NCI-H69 (cell line): ENCODE measurements around the gene RNF225.
"Not testable (repeated sequence)": the region's sequence is repeated elsewhere in the genome, so short reads cannot be mapped to it uniquely, and the experiment has no call there.

ENCODE experiments used
- DNase-seq: peaks from one replicate; lab custom pipeline; 2025; lab: John Stamatoyannopoulos, UW

RNF225 gene

DNA sequence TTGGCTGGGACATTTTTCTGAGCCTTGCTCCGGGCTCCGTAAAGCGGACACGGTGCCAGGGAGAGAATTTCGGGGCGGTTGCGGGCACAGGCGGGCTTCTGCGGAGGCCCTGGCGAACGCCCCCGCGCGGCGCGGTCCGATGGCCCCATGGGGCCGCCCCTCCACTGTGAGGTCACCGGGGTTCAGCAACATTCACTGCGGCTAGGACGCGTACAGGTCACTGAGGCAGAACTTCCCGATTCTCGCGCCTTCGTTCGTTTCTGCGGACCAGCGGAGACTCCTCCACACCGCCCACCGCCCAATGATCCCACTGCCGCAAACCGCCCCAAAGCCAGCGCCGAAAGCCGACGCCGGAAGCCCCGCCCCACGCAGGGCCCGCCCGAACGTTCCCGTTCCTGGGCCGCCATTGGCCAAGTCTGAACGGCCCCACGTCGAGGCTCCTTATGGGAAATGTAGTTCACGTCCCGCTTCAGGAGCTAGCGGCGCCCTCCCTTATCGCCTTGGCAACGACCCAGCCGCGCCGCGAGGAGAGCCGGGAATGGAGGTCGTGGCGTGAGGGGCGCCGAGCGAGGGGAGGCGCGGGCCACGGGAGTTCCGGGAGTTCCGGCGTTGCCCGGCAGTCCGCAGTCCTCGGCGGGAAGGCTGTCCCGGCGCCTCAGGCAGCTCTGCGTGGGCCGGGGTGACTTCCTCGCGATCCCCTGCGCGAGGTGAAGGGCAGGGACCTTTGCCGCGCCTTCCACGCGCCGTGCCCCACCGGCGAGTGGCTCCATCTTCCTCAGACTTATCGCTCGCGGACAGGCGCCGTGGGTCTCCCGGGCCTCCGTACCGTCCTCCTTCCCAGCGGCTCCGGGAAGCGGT lies 12.9 kb downstream of the RNF225 start, which contains the start of gene ZNF584:
TSS of gene ZNF584 (plus strand) at position 498 of the 858 bp plus-strand sequence. CDS start 499 bp downstream, outside the sequence.
- peak; percentile 99 for DNase-seq

DNA sequence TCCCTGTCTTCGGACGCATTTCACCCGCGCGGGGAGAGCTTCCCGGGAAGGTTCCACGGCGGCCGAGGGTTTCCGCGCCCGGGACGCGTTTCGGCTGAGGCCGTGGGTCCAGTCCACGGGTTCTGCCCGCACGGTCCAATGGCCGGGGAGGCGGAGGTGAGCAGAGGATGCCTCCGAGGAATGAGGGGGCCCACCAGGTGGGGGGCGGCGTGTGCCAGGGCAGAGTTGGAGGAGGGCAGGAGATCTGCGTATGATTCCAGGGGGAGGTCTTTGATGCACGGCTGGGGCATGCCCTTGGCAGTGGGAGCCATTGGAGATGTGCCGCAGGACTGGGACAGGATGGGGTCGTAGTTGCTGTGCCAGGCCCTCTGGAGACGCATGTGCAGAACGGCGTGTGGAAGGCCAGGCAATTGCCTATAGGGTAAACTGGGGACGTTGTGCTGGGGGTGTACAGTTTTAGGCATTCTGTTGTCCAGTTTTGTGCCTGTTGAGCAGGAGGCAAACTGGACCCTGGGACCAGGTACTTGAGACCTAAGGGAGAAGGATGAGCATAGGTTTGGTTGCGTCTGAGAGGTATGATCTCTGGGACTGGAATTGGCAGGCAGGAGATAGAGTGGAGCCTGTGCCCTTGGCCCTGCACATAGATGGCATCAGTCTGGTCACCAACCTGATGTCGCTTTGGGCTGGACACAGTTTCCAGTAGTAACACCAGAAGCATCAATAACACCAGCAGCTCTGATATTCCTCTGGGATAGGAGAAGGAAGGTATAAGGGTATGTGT lies 13.7 kb downstream of the RNF225 start:
- DNase-seq = peak; percentile 66

DNA sequence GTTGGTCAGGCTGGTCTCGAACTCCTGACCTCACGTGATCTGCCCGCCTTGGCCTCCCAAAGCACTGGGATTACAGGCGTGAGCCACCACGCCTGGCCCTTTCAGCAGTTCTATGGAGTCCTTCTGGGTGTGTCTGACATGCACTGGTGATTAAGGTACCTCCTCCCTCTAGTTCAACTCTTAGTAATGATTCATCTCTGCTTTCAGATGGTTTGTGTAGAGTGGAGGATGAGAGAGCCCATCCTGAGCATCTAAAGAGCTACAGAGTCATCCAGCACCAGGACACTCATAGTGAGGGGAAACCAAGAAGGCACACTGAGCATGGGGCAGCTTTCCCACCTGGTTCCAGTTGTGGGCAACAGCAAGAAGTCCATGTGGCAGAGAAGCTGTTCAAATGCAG lies 21.1 kb downstream of the RNF225 start:
- no peak for DNase-seq

DNA sequence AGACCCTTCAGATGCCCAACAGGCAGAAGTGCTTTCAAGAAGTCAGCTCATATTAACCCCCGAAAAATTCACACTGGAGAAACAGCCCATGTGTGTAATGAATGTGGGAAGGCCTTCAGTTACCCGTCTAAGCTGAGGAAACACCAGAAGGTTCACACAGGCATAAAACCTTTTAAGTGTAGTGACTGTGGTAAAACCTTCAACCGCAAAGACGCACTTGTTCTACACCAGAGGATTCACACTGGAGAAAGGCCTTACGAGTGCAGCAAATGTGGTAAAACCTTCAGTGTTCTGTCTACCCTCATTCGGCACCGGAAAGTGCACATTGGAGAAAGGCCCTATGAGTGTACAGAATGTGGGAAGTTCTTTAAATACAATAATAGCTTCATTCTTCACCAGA lies 21.6 kb downstream of the RNF225 start:
- DNase-seq = no peak

DNA sequence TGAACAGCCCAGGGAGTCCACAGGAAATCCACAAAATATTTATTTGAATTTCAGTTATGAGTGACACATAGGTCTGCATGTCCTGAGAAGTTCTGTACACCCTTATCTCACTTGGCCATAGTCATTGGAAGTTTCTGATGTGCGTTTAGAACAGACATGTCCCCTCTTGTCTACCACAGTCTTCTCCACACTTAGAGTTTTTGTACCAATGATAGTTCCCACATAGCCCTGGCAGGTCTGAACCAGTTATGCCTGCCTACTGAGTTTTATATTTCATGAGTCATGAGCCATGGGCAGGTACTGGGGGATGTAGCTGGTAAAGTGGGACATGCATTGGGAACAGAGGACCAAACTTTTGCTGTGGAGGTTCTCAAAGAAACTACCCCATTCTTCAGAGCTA lies 33.2 kb downstream of the RNF225 start:
- DNase-seq = no peak

DNA sequence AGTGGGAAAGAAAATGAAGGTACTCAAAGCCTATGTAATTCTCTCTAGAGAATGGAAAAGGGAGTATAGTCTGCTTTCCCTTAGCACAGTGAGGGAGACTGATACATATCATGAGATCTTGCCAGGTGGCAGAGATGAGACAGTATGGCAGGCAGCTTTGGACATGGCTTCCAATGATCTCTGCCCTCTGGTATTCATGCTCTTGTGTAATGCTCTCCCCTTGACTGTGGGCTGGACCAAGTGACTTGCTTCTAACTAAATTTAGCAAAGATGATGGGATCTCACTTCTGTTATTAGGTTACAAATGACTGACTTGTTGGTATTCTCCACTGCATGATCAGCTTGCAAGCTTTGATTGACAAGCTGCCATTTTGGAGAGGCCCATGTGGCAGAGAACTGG lies 34.3 kb downstream of the RNF225 start:
- DNase-seq = no peak

DNA sequence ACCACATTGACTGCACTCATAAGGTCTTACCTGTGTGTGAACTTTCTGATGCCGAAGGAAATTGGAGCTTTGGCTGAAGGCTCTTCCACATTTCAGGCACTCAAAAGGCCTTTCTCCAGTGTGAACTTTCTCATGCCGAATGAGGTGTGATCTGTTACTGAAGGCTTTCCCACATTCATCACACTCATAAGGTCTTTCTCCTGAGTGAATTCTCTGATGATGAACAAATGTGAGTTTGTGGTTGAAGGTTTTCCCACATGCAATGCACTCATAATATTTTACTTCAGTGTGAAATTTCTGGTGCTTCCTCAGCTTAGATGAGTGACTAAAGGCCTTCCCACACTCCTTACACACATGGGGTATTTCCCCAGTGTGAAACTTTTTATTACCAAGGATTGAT lies 38.8 kb downstream of the RNF225 start:
- DNase-seq = no peak

DNA sequence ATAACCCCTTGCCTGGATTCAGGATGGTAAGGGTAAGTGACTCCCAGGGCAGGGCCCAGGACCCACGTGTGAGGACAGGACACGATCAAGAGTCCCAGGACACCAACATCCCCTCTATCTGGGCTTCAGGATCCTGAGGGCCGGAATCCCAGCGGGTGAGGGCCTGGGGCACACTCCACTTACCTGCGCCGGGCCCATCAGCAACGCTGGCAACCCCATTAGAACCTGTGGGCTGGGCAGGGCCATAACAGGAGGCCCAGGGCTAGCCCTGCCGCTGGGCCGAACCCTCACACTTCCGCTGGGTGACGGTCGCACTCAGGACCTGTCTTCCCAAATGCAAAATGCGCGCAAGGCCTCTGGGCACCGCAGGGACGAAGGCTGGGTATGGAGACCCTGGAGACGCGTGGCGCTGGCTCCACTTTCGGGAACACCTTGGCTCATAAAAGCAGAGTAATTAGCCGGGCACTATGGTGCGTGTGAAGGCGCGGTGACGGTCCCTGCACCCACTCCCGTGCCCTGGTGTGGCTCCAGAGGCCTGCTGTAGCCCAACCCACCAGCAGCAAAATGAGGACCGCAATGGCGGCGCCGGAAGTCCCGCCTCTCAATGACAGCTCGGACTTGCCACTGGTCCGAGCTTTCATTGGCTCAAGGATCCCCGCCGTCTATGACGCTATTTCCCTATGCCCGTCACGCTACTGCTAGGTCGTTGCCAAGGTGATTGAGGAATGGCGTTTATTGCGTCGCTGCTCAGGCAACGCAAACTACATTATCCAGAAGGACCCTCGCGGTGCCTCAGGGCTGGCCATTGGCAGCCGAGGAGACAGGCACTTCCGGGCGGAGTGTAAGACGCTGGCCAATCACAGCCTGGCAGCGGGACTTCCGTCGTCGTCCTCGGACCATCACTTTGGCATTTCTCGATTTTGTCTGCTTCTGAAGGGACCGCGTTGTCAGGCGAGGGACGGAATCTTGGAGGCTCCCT lies 44.4 kb downstream of the RNF225 start, which contains the start of gene ZNF132:
TSS of gene ZNF132 (minus strand) at position 578 of the 979 bp plus-strand sequence. CDS start at position 246, 332 bp downstream.
- no peak for DNase-seq

DNA sequence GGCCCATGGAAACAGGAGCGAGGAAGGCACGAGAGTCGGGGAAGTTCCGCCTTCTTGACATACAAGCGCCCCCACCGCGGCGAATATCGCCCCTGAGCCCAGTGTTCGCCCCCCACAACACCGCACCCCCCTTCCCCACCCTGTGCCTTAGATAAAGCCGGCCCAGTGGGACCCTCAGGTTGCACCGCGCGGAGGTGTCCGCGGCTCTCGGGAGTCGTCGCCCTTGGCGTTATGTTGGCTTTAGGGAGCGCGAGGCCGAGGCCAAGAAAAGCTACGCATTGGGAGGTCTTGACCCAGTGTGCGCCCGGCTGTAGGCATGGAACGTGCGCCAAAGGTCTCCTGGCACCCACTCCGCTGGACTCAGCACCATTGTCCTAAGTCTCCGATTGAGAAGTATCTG lies 45.1 kb downstream of the RNF225 start:
- no peak for DNase-seq

DNA sequence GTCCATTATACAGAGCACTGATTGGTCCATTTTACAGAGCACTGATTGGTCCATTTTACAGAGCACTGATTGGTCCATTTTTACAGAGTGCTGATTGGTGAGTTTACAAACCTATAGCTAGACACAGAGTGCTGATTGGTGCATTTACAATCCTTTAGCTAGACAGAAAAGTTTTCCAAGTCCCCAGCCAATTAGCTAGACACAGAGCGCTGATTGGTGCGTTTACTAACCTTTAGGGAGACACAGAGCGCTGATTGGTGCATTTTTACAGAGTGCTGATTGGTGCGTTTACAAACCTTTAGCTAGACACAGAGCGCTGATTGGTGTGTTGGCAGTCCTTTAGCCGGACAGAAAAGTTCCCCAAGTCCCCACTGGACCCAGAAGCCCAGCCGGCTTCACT lies 47.5 kb downstream of the RNF225 start:
- DNase-seq = not testable (repeated sequence)
